HEK293 (cell line): ENCODE results near the gene PRPF31.

Experiments used
- ZNF549 ChIP-seq: fragments of 450-650 bp; IDR thresholded peaks from 2 replicates; pipeline ENCODE4 v1.5.1; 2018; ENCODE audit warnings: missing biosample characterization, missing genetic modification characterization, mild to moderate bottlenecking, inconsistent platforms, moderate library complexity
- TF ChIP-seq, protein P1 (sequence below): fragments of 450-650 bp; formaldehyde crosslinking; IDR thresholded peaks from 2 replicates; pipeline ENCODE4 v1.5.1; 2016; ENCODE audit warnings: missing biosample characterization, missing genetic modification characterization

DNA sequence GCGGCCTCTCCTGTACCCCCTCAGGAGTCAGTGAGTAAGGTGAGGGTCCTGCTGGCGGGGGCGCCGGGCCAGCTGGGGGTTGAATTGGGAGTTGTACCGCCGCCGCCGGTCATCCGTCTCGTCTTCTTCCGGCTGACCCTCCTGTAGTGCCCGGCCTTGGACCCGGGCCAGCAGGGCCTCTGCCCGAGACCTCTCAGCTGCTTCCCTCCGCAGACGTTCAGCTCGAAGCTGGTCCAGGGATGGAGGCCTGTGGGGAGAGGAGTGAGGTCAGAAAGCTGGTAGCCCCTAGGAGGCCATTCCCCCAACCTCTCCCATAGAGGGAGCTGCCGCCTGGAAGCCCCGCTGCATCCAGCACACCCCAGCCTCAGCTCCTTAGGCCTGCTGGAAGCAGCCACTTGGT is 40.1 kb downstream of the PRPF31 start:
- TF ChIP-seq, protein P1, sequence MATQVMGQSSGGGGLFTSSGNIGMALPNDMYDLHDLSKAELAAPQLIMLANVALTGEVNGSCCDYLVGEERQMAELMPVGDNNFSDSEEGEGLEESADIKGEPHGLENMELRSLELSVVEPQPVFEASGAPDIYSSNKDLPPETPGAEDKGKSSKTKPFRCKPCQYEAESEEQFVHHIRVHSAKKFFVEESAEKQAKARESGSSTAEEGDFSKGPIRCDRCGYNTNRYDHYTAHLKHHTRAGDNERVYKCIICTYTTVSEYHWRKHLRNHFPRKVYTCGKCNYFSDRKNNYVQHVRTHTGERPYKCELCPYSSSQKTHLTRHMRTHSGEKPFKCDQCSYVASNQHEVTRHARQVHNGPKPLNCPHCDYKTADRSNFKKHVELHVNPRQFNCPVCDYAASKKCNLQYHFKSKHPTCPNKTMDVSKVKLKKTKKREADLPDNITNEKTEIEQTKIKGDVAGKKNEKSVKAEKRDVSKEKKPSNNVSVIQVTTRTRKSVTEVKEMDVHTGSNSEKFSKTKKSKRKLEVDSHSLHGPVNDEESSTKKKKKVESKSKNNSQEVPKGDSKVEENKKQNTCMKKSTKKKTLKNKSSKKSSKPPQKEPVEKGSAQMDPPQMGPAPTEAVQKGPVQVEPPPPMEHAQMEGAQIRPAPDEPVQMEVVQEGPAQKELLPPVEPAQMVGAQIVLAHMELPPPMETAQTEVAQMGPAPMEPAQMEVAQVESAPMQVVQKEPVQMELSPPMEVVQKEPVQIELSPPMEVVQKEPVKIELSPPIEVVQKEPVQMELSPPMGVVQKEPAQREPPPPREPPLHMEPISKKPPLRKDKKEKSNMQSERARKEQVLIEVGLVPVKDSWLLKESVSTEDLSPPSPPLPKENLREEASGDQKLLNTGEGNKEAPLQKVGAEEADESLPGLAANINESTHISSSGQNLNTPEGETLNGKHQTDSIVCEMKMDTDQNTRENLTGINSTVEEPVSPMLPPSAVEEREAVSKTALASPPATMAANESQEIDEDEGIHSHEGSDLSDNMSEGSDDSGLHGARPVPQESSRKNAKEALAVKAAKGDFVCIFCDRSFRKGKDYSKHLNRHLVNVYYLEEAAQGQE (tag by site-specific recombination), result no peak
- no peak for TF ChIP-seq ZNF549
